GM12801 (cell line): ENCODE measurements around the gene ENTHD1.

Experiments used
- CTCF ChIP-seq: IDR thresholded peaks from one replicate; pipeline ENCODE4 v1.5.1; 2011; ENCODE audit warnings: control low read depth; ENCODE audit not compliant: insufficient read length; ENCODE audit errors: extremely low read depth

Gene ENTHD1

GRCh38 chr22:39743935-39744334 lies 149.6 kb downstream of the ENTHD1 start:
- no peak for TF ChIP-seq CTCF

GRCh38 chr22:39739338-39740027 lies 154.1 kb downstream of the ENTHD1 start:
- no peak for TF ChIP-seq CTCF

- no peak for TF ChIP-seq CTCF
Measured at GRCh38 chr22:39738746-39739145, 154.8 kb downstream of the ENTHD1 start.

- TF ChIP-seq CTCF: no peak
Measured at GRCh38 chr22:39735776-39736175, 157.8 kb downstream of the ENTHD1 start.

GRCh38 chr22:39734866-39735265 lies 158.7 kb downstream of the ENTHD1 start:
- no peak for TF ChIP-seq CTCF

- no peak for TF ChIP-seq CTCF
Measured at GRCh38 chr22:39733191-39733590, 160.4 kb downstream of the ENTHD1 start.

GRCh38 chr22:39732625-39733024 lies 160.9 kb downstream of the ENTHD1 start:
- TF ChIP-seq CTCF: no peak
